Measurements from ENCODE around the gene ACTR3C.

Gene ACTR3C

GRCh38 chr7:150365194-150365593 is 41.8 kb upstream of the ACTR3C start:
- no peak for TF ChIP-seq CTCF (IDR thresholded peaks at IDR 0.05; ENCODE audit: control insufficient read depth, insufficient read depth, low read depth, low read length, missing control alignments)
- no peak for DNase-seq (ENCODE audit: low read depth)
- H3K4me3 ChIP-seq (ENCODE audit: control insufficient read depth, low read depth, low read length), result no peak overlapping the region

GRCh38 chr7:150363872-150364271 is 40.5 kb upstream of the ACTR3C start:
- DNase-seq (ENCODE audit: low read depth), result no peak
- H3K4me3 ChIP-seq (ENCODE audit: control insufficient read depth, low read depth, low read length), result no peak overlapping the region
- no peak for TF ChIP-seq CTCF (IDR thresholded peaks at IDR 0.05; ENCODE audit: control insufficient read depth, insufficient read depth, low read depth, low read length, missing control alignments)

GRCh38 chr7:150363370-150363769 is 40.0 kb upstream of the ACTR3C start:
- no peak for DNase-seq (ENCODE audit: low read depth)
- H3K4me3 ChIP-seq (ENCODE audit: control insufficient read depth, low read depth, low read length), result no peak overlapping the region
- TF ChIP-seq CTCF (IDR thresholded peaks at IDR 0.05; ENCODE audit: control insufficient read depth, insufficient read depth, low read depth, low read length, missing control alignments), result no peak

- no peak overlapping the region for H3K4me3 ChIP-seq (ENCODE audit: control insufficient read depth, low read depth, low read length)
- DNase-seq (ENCODE audit: low read depth), result no peak
- TF ChIP-seq CTCF (IDR thresholded peaks at IDR 0.05; ENCODE audit: control insufficient read depth, insufficient read depth, low read depth, low read length, missing control alignments), result no peak
Observed at GRCh38 chr7:150361807-150362621, 38.7 kb upstream of the ACTR3C start.

GRCh38 chr7:150361402-150361801 is 38.1 kb upstream of the ACTR3C start:
- no peak for TF ChIP-seq CTCF (IDR thresholded peaks at IDR 0.05; ENCODE audit: control insufficient read depth, insufficient read depth, low read depth, low read length, missing control alignments)
- H3K4me3 ChIP-seq (ENCODE audit: control insufficient read depth, low read depth, low read length), result no peak overlapping the region
- no peak for DNase-seq (ENCODE audit: low read depth)

GRCh38 chr7:150360363-150361058 is 37.2 kb upstream of the ACTR3C start:
- TF ChIP-seq CTCF (IDR thresholded peaks at IDR 0.05; ENCODE audit: control insufficient read depth, insufficient read depth, low read depth, low read length, missing control alignments), result no peak
- no peak for DNase-seq (ENCODE audit: low read depth)

More at GRCh38 chr7:150360363-150361058, 37.2 kb upstream of the ACTR3C start:
- H3K4me3 ChIP-seq (ENCODE audit: control insufficient read depth, low read depth, low read length), result no peak overlapping the region
